Type B pancreatic cell (in vitro differentiated cells): ENCODE data around the gene WWTR1. TPM values are rescaled to one million over a fixed set of nuclear protein-coding genes. Genes with fewer than 3 reads are reported as not detected.

Experiments used
- DNase-seq: peaks from one replicate; pipeline ENCODE4 v3.0.0; 2021; ENCODE audit warnings: mixed read lengths; ENCODE audit not compliant: unreplicated experiment; ENCODE audit errors: extremely low spot score
- H3K27ac Mint-ChIP-seq: 2 replicates; pipeline ENCODE4 v1.8.0; 2021; ENCODE audit warnings: mild to moderate bottlenecking, mixed read lengths
- H3K27me3 Mint-ChIP-seq: 2 replicates; pipeline ENCODE4 v1.8.0; 2021; ENCODE audit warnings: mixed read lengths
- H3K36me3 Mint-ChIP-seq: 2 replicates; pipeline ENCODE4 v1.8.0; 2021; ENCODE audit warnings: mixed read lengths
- H3K4me1 Mint-ChIP-seq: one replicate; pipeline ENCODE4 v1.8.0; 2021; ENCODE audit warnings: mixed read lengths; ENCODE audit not compliant: unreplicated experiment
- H3K4me3 Mint-ChIP-seq: 2 replicates; pipeline ENCODE4 v1.8.0; 2021; ENCODE audit warnings: mild to moderate bottlenecking, mixed read lengths
- H3K9me3 Mint-ChIP-seq: 2 replicates; pipeline ENCODE4 v1.8.0; 2021; ENCODE audit warnings: mixed read lengths
- CTCF ChIP-seq: fragments of 200-600 bp; sonication (generic); conservative IDR thresholded peaks from 2 replicates; pipeline ENCODE4 v1.5.0; 2021; ENCODE audit warnings: antibody characterized with exemption, mild to moderate bottlenecking
- total RNA-seq: library from RNA; stranded (reverse); gene quantifications from 2 replicates; pipeline ENCODE4 v1.2.1, GENCODE V29; 2021; ENCODE audit warnings: low replicate concordance

The WWTR1 gene
- total RNA-seq, 1 donor from 2014 or later: 65.0 TPM

- Mint-ChIP-seq H3K27ac (no peak overlapping the region), H3K4me1 (peaks cover 34% of the 10 kb centered on the region), H3K36me3 (peaks cover 40% of the 10 kb centered on the region), H3K9me3 (no peaks in the 10 kb centered on the region), H3K27me3 (no peaks in the 10 kb centered on the region), H3K4me3 (no peak overlapping the region)
- TF ChIP-seq CTCF: no peak
- no peak for DNase-seq
Measured at GRCh38 chr3:149529099-149529498, 128.7 kb downstream of the WWTR1 start.

GRCh38 chr3:149528340-149528650 is 129.5 kb downstream of the WWTR1 start:
- TF ChIP-seq CTCF: no peak
- Mint-ChIP-seq H3K4me3 (no peak overlapping the region), H3K36me3 (peaks cover 44% of the 10 kb centered on the region), H3K27me3 (no peaks in the 10 kb centered on the region), H3K4me1 (peaks cover 29% of the 10 kb centered on the region), H3K9me3 (no peaks in the 10 kb centered on the region), H3K27ac (no peak overlapping the region)
- no peak for DNase-seq

- DNase-seq: no peak
- H3K9me3 Mint-ChIP-seq: no peaks in the 10 kb centered on the region
- H3K4me3 Mint-ChIP-seq: no peak overlapping the region
- H3K27me3 Mint-ChIP-seq: no peaks in the 10 kb centered on the region
- peak; percentile 46 for TF ChIP-seq CTCF
- no peak overlapping the region for H3K27ac Mint-ChIP-seq
- H3K36me3 Mint-ChIP-seq: peaks cover 44% of the 10 kb centered on the region
- H3K4me1 Mint-ChIP-seq: peaks cover 24% of the 10 kb centered on the region
Measured at GRCh38 chr3:149527531-149528339, 130.1 kb downstream of the WWTR1 start.

- H3K27ac Mint-ChIP-seq: no peak overlapping the region
- peaks cover 39% of the 10 kb centered on the region for H3K36me3 Mint-ChIP-seq
- no peak for DNase-seq
- no peaks in the 10 kb centered on the region for H3K9me3 Mint-ChIP-seq
- no peak overlapping the region for H3K4me3 Mint-ChIP-seq
- H3K27me3 Mint-ChIP-seq: no peaks in the 10 kb centered on the region
- TF ChIP-seq CTCF: no peak
- H3K4me1 Mint-ChIP-seq: peaks cover 13% of the 10 kb centered on the region
Measured at GRCh38 chr3:149523512-149524299, 134.1 kb downstream of the WWTR1 start.

GRCh38 chr3:149519912-149520311 is 137.9 kb downstream of the WWTR1 start:
- no peak overlapping the region for H3K27ac Mint-ChIP-seq
- H3K27me3 Mint-ChIP-seq: no peaks in the 10 kb centered on the region
- H3K36me3 Mint-ChIP-seq: peaks cover 19% of the 10 kb centered on the region
- H3K9me3 Mint-ChIP-seq: no peaks in the 10 kb centered on the region
- no peak for DNase-seq
- H3K4me1 Mint-ChIP-seq: no peaks in the 10 kb centered on the region
- no peak for TF ChIP-seq CTCF
- H3K4me3 Mint-ChIP-seq: no peak overlapping the region
